Measurements from ENCODE around the gene GID8. TPM values are rescaled to one million over a fixed set of nuclear protein-coding genes. Genes with fewer than 3 reads are reported as not detected.

GID8 gene
- total and polyA plus RNA-seq, 2 of the 13 experiments (the other 11 are each of a cell fraction or from before 2014, with no cell fraction given) = 39.6 to 59.8 TPM

- TF ChIP-seq, protein P1, sequence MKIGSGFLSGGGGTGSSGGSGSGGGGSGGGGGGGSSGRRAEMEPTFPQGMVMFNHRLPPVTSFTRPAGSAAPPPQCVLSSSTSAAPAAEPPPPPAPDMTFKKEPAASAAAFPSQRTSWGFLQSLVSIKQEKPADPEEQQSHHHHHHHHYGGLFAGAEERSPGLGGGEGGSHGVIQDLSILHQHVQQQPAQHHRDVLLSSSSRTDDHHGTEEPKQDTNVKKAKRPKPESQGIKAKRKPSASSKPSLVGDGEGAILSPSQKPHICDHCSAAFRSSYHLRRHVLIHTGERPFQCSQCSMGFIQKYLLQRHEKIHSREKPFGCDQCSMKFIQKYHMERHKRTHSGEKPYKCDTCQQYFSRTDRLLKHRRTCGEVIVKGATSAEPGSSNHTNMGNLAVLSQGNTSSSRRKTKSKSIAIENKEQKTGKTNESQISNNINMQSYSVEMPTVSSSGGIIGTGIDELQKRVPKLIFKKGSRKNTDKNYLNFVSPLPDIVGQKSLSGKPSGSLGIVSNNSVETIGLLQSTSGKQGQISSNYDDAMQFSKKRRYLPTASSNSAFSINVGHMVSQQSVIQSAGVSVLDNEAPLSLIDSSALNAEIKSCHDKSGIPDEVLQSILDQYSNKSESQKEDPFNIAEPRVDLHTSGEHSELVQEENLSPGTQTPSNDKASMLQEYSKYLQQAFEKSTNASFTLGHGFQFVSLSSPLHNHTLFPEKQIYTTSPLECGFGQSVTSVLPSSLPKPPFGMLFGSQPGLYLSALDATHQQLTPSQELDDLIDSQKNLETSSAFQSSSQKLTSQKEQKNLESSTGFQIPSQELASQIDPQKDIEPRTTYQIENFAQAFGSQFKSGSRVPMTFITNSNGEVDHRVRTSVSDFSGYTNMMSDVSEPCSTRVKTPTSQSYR (CRISPR knock-in tag; IDR thresholded peaks at IDR 0.05; ENCODE audit: borderline replicate concordance) = peak; percentile 39; the same call in 1 of the 2 replicates
- TF ChIP-seq ZBTB33 (CRISPR knock-in tag; IDR thresholded peaks at IDR 0.05) (no peak), MLLT10 (CRISPR knock-in tag; IDR thresholded peaks at IDR 0.05) (no peak; the same call in 1 of the 2 replicates), MEIS2 (CRISPR knock-in tag; IDR thresholded peaks at IDR 0.05) (no peak), POLR2AphosphoS2 (IDR thresholded peaks at IDR 0.05; ENCODE audit: low read depth, low read length) (no peak), NFYC (CRISPR knock-in tag; IDR thresholded peaks at IDR 0.05) (no peak), CBX5 (CRISPR knock-in tag; IDR thresholded peaks at IDR 0.05; ENCODE audit: borderline replicate concordance) (no peak), ZFP36 (IDR thresholded peaks at IDR 0.05; ENCODE audit: borderline replicate concordance, low read depth, low read length, partially characterized antibody) (no peak), ZNF205 (CRISPR knock-in tag; IDR thresholded peaks at IDR 0.05) (0 out of 2 replicates have a peak, but pooled peaks have one; percentile 15), THRA (CRISPR knock-in tag; IDR thresholded peaks at IDR 0.05; ENCODE audit: borderline replicate concordance) (peak; percentile 59; the same call in 1 of the 2 replicates), RARA (CRISPR knock-in tag; IDR thresholded peaks at IDR 0.05) (peak; percentile 78), GABPA (IDR thresholded peaks at IDR 0.05; ENCODE audit: low read depth, low read length) (no peak), GABPA (CRISPR knock-in tag; IDR thresholded peaks at IDR 0.05; ENCODE audit: low read depth) (peak; percentile 13; the same call in 1 of the 2 replicates), NFIC (IDR thresholded peaks at IDR 0.05; ENCODE audit: low read length) (peak; percentile 54; the same call in 1 of the 2 replicates), CCAR2 (optimal IDR thresholded peaks at IDR 0.05; ENCODE audit: low read depth, low read length) (no peak), ZFY (CRISPR knock-in tag; IDR thresholded peaks at IDR 0.05) (peak; percentile 71), ATAD3A (CRISPR knock-in tag; IDR thresholded peaks at IDR 0.05) (no peak), HOXA3 (CRISPR knock-in tag; IDR thresholded peaks at IDR 0.05) (0 out of 2 replicates have a peak, but pooled peaks have one; percentile 9), ZNF510 (CRISPR knock-in tag; IDR thresholded peaks at IDR 0.05; ENCODE audit: low read depth) (no peak), ZNF382 (CRISPR knock-in tag; IDR thresholded peaks at IDR 0.05; ENCODE audit: borderline replicate concordance) (no peak)
Measured at GRCh38 chr20:62923669-62924441, 14.1 kb upstream of the GID8 start (continued).
